ENCODE data around the gene TAS2R40. TPM values are rescaled to one million over a fixed set of nuclear protein-coding genes. Genes with fewer than 3 reads are reported as not detected.
A peak's percentile ranks its signal among the peaks of the same experiment; 100 is the strongest.

TAS2R40 gene
- total and polyA plus RNA-seq, 12 donors: not detected

GRCh38 chr7:143255564-143255963 lies 33.7 kb downstream of the TAS2R40 start:
- Histone ChIP-seq H3K4me3 (no peak overlapping the region), H3K27me3 (no peaks in the 10 kb centered on the region), H3K36me3 (no peaks in the 10 kb centered on the region), H3K4me1 (peaks cover 0 to 26% (median 0%) of the 10 kb centered on the region in 9 donors), H3K9me3 (peaks cover 0 to 6% (median 0%) of the 10 kb centered on the region in 11 donors), H3K27ac (no peak overlapping the region)
- ATAC-seq: no peak
- intact Hi-C loops (cut with DNase I): no loop called here
- 73 to 82% methylated on average over 3 of the region's 3 CpGs for WGBS, 2 donors
- no peak for TF ChIP-seq CTCF (IDR thresholded peaks at IDR 0.05)
- DNase-seq: no peak

GRCh38 chr7:143256325-143256724 lies 34.5 kb downstream of the TAS2R40 start:
- Histone ChIP-seq H3K4me3 (no peak overlapping the region), H3K9me3 (peaks cover 0 to 6% (median 0%) of the 10 kb centered on the region in 11 donors), H3K4me1 (peaks cover 0 to 18% (median 0%) of the 10 kb centered on the region in 9 donors), H3K36me3 (no peaks in the 10 kb centered on the region), H3K27me3 (no peaks in the 10 kb centered on the region), H3K27ac (no peak overlapping the region)
- peak in 1 of 9 donors; percentile 17 for TF ChIP-seq CTCF (IDR thresholded peaks at IDR 0.05)
- 84 to 85% methylated on average over 3 of the region's 3 CpGs for WGBS, 2 donors
- ATAC-seq (no peak), DNase-seq (no peak)
- intact Hi-C loops (cut with DNase I): no loop called here

- intact Hi-C loops (cut with DNase I): no loop called here
- DNase-seq: no peak
- Histone ChIP-seq H3K9me3 (peaks cover 0 to 6% (median 0%) of the 10 kb centered on the region in 11 donors), H3K4me3 (no peak overlapping the region), H3K27me3 (no peaks in the 10 kb centered on the region), H3K36me3 (no peaks in the 10 kb centered on the region), H3K27ac (no peak overlapping the region), H3K4me1 (peaks cover 0 to 12% (median 0%) of the 10 kb centered on the region in 9 donors)
- TF ChIP-seq CTCF (IDR thresholded peaks at IDR 0.05): no peak
- WGBS, 2 donors: 79 to 84% methylated on average over 4 of the region's 4 CpGs
- no peak for ATAC-seq
Observed at GRCh38 chr7:143256932-143257331, 35.1 kb downstream of the TAS2R40 start.

GRCh38 chr7:143257501-143257900 lies 35.7 kb downstream of the TAS2R40 start:
- no peak for TF ChIP-seq CTCF (IDR thresholded peaks at IDR 0.05)
- Histone ChIP-seq H3K27me3 (no peaks in the 10 kb centered on the region), H3K27ac (no peak overlapping the region), H3K4me3 (no peak overlapping the region), H3K36me3 (no peaks in the 10 kb centered on the region), H3K4me1 (peaks cover 0 to 8% (median under 1%) of the 10 kb centered on the region in 9 donors), H3K9me3 (peaks cover 0 to 6% (median 0%) of the 10 kb centered on the region in 11 donors)
- ATAC-seq: no peak
- no peak for DNase-seq
- intact Hi-C loops (cut with DNase I): no loop called here
- WGBS, 2 donors: 85 to 90% methylated on average over 5 of the region's 5 CpGs

All from heart right ventricle (tissue), 16 donors.